Fibroblast of gingiva (primary cell): ENCODE data around the gene IFI27L2.

Experiments
- DNase-seq: peaks from one replicate; pipeline ENCODE4 v3.0.0-alpha.2; 2011; ENCODE audit warnings: low read depth

Gene IFI27L2

DNA sequence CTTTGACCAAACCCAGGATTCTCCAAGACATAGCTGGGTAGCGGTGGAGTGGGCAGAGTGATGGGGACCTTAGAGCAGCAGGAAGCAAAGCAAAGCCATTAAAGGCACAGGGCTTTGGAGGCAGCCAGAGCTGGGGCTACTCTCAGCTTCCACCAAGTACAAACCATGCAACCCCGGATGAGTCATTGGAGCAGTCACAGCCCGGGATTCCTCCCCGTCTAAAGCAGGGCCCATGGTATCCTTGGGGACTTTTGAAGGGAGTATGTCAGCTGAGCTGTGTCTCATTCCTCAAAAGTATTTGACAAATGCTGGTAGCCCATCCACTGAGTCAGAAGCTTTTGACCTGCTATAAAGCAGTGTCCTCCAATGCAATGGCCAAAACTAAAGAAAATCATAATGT is 28.6 kb downstream of the IFI27L2 start:
- DNase-seq = peak; percentile 73

- no peak for DNase-seq
These were observed 30.4 kb downstream of the IFI27L2 start for GRCh38 chr14:94099006-94099405.

DNA sequence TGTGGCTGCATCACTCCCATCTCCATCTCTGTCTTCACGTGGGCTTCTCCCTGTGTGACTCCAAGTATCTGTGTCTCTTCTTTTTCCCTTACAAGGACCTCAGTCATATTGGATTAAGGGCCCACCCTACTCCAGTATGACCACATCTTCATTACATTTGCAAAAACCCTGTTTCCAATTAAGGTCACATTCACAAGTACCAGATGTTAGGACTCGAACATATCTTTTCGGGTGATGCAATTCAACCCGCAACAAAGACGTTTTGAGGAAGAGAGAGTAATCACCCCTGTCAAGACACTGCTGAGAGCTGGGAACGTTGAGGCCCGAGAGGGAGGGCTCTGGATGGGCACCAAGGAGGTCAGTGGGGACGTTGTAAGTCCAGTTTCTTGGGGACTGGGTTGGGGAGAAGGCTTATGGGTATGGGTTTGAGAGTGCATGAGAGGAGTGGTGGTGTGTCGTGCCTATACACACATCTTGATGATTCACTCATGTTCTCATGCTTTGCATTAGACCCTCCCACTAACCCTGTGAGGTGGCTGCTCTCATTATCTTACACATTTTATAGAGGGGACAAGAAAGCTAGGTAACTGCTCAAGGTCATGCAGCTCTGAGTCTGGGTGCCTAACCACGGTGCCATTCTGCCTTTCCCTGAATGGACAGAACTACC is 30.9 kb downstream of the IFI27L2 start:
- DNase-seq = peak; percentile 83

DNA sequence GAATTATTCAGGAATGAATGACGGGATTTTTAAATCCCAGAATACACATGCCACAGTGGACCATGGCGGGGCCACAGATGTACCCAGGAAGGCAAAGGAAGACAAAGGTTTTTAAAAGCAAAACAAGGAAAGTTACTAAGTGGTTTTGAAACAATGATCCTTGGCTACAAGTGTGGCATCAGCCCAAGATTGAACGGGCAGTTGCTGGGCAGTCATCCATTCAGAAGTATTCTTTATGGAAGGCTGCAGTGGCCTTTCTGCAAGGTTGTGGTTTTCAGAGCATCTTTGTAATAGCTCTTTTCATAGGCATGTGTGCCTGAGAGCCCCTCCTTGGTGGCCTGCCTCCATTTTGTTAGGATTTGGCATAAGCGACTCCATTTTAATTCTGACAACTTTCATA is 32.3 kb downstream of the IFI27L2 start:
- DNase-seq = peak; percentile 57

GRCh38 chr14:94093418-94093817 is 36.0 kb downstream of the IFI27L2 start:
- DNase-seq = no peak

DNA sequence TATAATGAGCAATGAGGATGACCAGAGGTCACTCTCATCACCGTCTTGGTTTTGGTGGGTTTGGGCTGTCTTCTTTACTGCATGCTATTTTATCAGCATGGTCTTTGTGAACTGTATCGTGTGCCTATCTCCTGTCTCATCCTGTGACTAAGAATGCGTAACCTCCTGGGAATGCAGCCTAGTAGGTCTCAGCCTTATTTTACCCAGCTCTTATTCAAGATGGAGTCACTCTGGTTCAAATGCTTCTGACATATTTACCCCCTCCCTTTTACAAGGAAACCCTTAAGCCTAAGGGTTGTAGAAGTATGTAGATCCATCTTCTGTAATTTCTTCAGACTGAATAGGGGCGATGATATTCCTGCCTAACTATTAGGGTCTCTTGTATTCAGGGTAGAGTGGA is 39.9 kb downstream of the IFI27L2 start:
- no peak for DNase-seq

DNA sequence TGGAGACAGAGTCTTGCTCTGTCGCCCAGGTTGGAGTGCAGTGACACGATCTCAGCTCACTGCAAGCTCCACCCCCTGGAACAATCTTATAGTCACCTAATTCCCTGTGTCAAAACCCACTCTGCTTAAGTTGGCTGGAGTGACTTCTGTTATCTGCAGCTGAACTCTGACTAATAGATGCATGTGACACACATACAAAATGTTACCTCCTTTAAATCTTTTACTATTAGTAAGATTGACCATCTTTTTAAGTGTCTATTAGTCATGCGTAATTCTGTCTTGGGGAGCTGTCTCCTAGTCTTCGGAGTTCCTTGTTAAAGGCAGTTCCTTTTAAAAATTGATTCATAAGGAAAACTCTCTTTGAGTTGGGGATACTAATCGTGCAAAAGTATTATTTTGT is 40.9 kb downstream of the IFI27L2 start:
- DNase-seq = no peak

GRCh38 chr14:94087891-94088290 is 41.5 kb downstream of the IFI27L2 start:
- no peak for DNase-seq

GRCh38 chr14:94081386-94081820 is 48.0 kb downstream of the IFI27L2 start:
- no peak for DNase-seq

DNA sequence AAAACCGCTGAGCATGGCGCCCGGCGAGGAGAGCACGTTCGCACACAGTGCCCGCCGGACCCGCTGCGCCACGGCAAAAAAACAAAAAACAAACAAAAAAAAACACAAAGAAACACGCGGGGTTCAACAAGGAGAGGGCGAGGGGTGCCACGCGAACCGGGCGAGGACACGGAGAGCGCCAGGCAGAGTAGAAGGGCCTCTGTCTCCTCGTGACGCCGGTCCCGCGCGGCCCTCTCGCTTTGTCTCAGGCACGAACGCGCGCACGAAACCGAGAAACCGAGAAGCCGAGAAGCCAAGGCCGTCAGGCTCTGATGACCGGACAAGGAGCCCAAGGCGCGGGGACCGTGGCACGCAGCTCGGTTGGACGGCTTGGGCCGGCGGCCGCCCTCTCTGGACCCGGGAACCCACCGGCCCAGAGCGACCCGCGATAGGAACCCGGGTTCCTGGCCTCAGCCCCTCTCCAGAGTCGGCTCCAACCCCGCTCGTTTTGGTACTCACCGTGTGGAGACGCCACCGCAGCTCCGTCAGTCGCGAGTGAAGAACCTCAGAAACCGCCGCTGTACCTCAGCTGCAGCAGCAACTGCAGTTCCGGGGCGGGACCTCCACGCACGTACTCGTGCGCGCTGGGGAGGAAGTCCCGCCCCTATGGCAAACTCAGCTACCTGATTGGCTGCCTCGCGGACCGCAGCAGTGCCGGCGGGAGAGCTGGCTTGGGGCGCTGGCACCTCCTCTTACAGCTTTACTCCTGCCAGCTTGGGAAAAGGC is 48.6 kb downstream of the IFI27L2 start, which contains the start of the genes DDX24 and IFI27L1:
Gene DDX24 (minus strand): TSS at position 582 of the 765 bp plus-strand sequence. CDS start 1,460 bp downstream, outside the sequence.
Gene IFI27L1 (plus strand): TSS at position 690 of the 765 bp plus-strand sequence. CDS start 15,628 bp downstream, outside the sequence.
- DNase-seq = peak; percentile 95

DNA sequence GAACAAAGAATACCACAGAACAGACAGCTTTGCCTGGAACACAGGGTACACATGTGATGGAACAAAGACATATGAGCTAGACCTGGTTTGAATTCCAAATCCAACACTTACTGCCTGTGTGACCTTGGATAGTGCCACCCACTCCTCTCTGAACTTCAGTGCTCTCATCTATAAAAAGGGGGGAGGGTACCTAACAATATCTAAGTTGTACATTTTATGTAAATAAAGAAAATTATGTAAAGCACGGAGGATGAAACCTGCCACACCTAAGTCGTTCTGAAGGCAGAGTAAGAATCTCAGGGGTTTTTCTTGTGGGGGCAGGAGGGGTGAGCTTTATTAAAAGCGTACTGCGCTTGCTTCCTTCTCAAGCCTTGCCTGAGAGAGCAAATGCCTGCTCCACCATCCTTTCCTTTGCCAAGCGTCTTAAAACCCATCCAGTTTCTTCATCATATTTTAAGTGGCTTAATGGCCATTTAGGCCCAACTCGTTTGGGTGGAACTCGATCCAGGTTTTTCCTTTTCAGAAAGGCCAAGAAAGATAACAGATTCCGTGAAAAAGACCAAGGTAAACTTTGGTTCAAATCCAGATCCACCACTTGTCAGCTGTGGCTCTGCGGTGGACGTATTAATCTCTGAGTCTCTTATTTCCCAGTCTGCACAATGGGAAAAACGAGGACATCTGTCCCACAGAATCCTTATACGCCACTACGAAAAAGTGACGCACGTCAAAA is 49.3 kb downstream of the IFI27L2 start:
- DNase-seq = no peak

- no peak for DNase-seq
These were observed 51.6 kb downstream of the IFI27L2 start for GRCh38 chr14:94077823-94078222.
